ENCODE measurements around the gene ASIP. TPM values are rescaled to one million over a fixed set of nuclear protein-coding genes. Genes with fewer than 3 reads are reported as not detected.

ASIP gene
- total and polyA plus RNA-seq, 2 of the 13 experiments (the other 11 are each of a cell fraction or from before 2014, with no cell fraction given), result not detected

DNA sequence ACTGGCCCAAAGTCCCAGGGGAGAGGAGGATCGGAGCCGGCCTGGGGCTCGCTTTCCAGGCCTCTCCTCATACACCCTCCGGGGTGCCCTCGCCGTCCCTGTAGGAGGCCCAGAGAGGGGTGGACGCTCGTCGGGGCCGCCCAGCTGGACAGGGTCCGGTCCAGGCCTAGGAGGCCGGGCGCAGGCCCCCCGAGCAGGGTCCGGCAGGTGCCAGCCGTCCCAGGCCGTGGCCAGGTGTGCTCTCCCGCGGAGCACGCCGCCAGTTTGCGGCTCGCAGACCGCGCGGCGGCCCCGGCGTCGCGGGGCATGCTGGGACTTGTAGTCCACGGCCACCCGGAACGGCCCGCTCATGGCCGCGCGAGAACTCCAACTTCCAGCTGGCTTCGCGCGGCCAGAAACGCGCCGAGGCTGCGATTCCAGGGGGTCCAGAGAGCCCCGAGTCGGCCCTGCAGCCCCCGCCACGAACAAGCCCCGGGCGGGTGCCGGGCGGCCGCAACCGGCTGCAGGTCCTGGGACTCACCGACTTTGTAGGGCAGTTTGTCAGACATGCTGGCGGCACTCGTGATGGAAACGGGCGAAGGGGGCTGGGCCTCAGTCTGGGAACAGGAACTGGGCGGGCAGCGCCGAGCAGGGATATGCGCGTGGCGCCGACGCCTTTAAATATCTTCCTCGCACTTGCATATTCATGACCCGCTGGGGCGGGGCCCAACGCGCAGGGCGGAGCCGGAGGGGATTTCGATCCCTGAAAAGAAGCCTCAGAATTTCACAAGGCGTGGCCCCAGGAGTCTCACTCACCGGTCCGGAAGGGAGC, 61.7 kb downstream of the ASIP start, which contains the start of gene AHCY (continued):
- peak; percentile 65; the same call in 1 of the 2 replicates for TF ChIP-seq ZFAT (CRISPR knock-in tag; conservative IDR thresholded peaks at IDR 0.05)
- TF ChIP-seq ZNF143 (CRISPR knock-in tag; IDR thresholded peaks at IDR 0.05), result peak; percentile 98
- TF ChIP-seq MED8 (CRISPR knock-in tag; IDR thresholded peaks at IDR 0.05; ENCODE audit: insufficient replicate concordance), result peak; percentile 96
- TF ChIP-seq ZFP62 (CRISPR knock-in tag; IDR thresholded peaks at IDR 0.05), result peak; percentile 93
- peak; percentile 99 for TF ChIP-seq ATF7-NPFF (CRISPR knock-in tag; IDR thresholded peaks at IDR 0.05; ENCODE audit: low read depth)
- TF ChIP-seq IKZF4 (CRISPR knock-in tag; IDR thresholded peaks at IDR 0.05; ENCODE audit: borderline replicate concordance, low read depth, not compliant biosample characterization), result peak; percentile 94
- TF ChIP-seq KLF15 (CRISPR knock-in tag; IDR thresholded peaks at IDR 0.05; ENCODE audit: borderline replicate concordance), result peak; percentile 94
- TF ChIP-seq ZNF562 (CRISPR knock-in tag; IDR thresholded peaks at IDR 0.05; ENCODE audit: borderline replicate concordance), result no peak
- peak; percentile 78 for TF ChIP-seq MLXIP (CRISPR knock-in tag; IDR thresholded peaks at IDR 0.05; ENCODE audit: borderline replicate concordance)
- TF ChIP-seq SUZ12 (IDR thresholded peaks at IDR 0.05; ENCODE audit: low read depth, low read length), result peak; percentile 92
- TF ChIP-seq NFKBIZ (CRISPR knock-in tag; IDR thresholded peaks at IDR 0.05), result peak; percentile 87
- TF ChIP-seq, protein P1, sequence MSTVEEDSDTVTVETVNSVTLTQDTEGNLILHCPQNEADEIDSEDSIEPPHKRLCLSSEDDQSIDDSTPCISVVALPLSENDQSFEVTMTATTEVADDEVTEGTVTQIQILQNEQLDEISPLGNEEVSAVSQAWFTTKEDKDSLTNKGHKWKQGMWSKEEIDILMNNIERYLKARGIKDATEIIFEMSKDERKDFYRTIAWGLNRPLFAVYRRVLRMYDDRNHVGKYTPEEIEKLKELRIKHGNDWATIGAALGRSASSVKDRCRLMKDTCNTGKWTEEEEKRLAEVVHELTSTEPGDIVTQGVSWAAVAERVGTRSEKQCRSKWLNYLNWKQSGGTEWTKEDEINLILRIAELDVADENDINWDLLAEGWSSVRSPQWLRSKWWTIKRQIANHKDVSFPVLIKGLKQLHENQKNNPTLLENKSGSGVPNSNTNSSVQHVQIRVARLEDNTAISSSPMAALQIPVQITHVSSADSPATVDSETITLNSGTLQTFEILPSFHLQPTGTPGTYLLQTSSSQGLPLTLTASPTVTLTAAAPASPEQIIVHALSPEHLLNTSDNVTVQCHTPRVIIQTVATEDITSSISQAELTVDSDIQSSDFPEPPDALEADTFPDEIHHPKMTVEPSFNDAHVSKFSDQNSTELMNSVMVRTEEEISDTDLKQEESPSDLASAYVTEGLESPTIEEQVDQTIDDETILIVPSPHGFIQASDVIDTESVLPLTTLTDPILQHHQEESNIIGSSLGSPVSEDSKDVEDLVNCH (CRISPR knock-in tag; IDR thresholded peaks at IDR 0.05), result peak; percentile 31; the same call in 1 of the 2 replicates
- TF ChIP-seq GABPA (IDR thresholded peaks at IDR 0.05; ENCODE audit: low read depth, low read length), result no peak; the same call in 1 of the 2 replicates
- TF ChIP-seq GABPA (CRISPR knock-in tag; IDR thresholded peaks at IDR 0.05; ENCODE audit: low read depth), result peak; percentile 65
- TF ChIP-seq ZNF451 (CRISPR knock-in tag; IDR thresholded peaks at IDR 0.05), result peak; percentile 76; the same call in 1 of the 2 replicates
- TF ChIP-seq FOSL2 (CRISPR knock-in tag; IDR thresholded peaks at IDR 0.05), result peak; percentile 43
- TF ChIP-seq, protein P2, sequence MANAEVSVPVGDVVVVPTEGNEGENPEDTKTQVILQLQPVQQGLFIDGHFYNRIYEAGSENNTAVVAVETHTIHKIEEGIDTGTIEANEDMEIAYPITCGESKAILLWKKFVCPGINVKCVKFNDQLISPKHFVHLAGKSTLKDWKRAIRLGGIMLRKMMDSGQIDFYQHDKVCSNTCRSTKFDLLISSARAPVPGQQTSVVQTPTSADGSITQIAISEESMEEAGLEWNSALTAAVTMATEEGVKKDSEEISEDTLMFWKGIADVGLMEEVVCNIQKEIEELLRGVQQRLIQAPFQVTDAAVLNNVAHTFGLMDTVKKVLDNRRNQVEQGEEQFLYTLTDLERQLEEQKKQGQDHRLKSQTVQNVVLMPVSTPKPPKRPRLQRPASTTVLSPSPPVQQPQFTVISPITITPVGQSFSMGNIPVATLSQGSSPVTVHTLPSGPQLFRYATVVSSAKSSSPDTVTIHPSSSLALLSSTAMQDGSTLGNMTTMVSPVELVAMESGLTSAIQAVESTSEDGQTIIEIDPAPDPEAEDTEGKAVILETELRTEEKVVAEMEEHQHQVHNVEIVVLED (CRISPR knock-in tag; IDR thresholded peaks at IDR 0.05; ENCODE audit: borderline replicate concordance), result peak; percentile 96
- TF ChIP-seq ZNF550 (CRISPR knock-in tag; IDR thresholded peaks at IDR 0.05; ENCODE audit: borderline replicate concordance), result peak; percentile 98
- peak; percentile 65 for TF ChIP-seq NAIF1 (CRISPR knock-in tag; IDR thresholded peaks at IDR 0.05; ENCODE audit: borderline replicate concordance)
- TF ChIP-seq HNF1B (CRISPR knock-in tag; IDR thresholded peaks at IDR 0.05), result peak; percentile 96

All from HepG2 (cell line).